GM19372 (cell line): Measurements from ENCODE around the gene NPHP3.
A peak's percentile ranks its signal among the peaks of the same experiment; 100 is the strongest.
"Not testable (repeated sequence)": the region's sequence is repeated elsewhere in the genome, so short reads cannot be mapped to it uniquely, and the experiment has no call there.

ENCODE experiments used
- ATAC-seq: cut with Tn5 transposase; IDR thresholded peaks from one replicate; pipeline ENCODE4 v1.9.1; 2021; ENCODE audit warnings: mild to moderate bottlenecking, low read depth, moderate library complexity; ENCODE audit not compliant: unreplicated experiment

NPHP3 gene, protein sequence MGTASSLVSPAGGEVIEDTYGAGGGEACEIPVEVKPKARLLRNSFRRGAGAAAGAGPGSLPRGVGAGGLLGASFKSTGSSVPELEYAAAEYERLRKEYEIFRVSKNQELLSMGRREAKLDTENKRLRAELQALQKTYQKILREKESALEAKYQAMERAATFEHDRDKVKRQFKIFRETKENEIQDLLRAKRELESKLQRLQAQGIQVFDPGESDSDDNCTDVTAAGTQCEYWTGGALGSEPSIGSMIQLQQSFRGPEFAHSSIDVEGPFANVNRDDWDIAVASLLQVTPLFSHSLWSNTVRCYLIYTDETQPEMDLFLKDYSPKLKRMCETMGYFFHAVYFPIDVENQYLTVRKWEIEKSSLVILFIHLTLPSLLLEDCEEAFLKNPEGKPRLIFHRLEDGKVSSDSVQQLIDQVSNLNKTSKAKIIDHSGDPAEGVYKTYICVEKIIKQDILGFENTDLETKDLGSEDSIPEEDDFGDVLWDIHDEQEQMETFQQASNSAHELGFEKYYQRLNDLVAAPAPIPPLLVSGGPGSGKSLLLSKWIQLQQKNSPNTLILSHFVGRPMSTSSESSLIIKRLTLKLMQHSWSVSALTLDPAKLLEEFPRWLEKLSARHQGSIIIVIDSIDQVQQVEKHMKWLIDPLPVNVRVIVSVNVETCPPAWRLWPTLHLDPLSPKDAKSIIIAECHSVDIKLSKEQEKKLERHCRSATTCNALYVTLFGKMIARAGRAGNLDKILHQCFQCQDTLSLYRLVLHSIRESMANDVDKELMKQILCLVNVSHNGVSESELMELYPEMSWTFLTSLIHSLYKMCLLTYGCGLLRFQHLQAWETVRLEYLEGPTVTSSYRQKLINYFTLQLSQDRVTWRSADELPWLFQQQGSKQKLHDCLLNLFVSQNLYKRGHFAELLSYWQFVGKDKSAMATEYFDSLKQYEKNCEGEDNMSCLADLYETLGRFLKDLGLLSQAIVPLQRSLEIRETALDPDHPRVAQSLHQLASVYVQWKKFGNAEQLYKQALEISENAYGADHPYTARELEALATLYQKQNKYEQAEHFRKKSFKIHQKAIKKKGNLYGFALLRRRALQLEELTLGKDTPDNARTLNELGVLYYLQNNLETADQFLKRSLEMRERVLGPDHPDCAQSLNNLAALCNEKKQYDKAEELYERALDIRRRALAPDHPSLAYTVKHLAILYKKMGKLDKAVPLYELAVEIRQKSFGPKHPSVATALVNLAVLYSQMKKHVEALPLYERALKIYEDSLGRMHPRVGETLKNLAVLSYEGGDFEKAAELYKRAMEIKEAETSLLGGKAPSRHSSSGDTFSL (N-terminal part only)

GRCh38 chr3:132722165-132723023 lies at the start of gene NPHP3:
Gene NPHP3, minus strand, starts transcription at chr3:132722409. Its CDS starts 54 bp downstream, at chr3:132722355.
- ATAC-seq: peak; percentile 82

DNA sequence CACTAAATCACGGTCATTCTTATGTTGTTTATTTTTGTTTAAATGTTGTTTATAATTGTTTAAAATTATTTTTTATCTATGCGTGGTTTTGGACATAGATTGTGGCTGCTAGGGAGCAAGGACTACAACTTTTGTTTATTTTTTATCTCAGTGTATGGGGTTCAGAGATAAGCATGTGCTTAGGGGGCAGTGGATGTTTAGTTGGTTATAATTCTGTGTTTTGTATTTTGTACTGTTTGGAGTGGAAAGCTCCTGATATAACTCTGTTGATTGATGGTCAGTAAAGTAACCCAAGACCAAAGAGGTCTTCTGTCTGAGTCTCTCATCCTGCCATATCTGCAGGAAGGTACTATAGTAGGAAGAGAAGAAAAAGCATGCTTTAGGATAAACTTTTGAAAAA lies 36.5 kb upstream of the NPHP3 start:
- no peak for ATAC-seq

GRCh38 chr3:132756108-132756650 lies 34.0 kb upstream of the NPHP3 start:
- no peak for ATAC-seq

DNA sequence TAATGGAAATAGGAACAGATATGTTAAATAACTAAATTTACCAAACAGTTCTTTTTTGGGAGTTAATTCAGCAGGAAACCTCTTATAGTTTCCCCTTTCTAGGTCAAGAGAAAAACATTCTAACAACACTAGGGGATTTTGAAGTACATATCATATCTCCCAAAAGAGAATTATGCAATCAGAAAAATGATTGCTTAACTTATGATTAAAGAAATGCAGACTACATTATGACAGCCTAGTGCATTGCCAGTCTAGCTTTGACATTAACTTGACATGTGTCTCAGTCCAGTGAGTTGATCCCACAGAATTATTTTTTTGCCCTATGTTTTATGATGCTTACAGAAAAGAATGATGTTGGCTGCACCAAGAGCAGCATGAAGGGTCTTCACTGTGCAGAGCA lies 31.7 kb upstream of the NPHP3 start:
- ATAC-seq: no peak

GRCh38 chr3:132749786-132750185 lies 27.6 kb upstream of the NPHP3 start:
- ATAC-seq: no peak

GRCh38 chr3:132746720-132747119 lies 24.5 kb upstream of the NPHP3 start:
- ATAC-seq: not testable (repeated sequence)

DNA sequence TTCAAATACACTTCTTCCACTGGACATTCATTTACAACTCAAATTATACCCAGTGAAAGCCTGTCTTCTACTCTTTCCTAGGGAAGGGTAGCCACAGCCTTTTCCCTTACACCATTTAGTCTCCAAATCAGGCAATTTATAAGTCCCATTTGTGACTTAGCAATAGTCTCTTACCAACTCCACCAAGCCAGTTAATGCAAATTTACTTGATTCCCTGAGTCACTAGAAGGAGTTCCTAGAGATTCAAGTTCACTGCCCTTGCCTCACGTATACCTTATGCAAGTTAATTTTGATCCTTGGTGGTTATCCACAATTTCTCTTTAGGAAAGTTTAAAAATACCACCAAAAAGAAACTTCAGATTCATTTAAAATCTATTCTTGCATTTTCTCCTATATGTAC lies 16.1 kb upstream of the NPHP3 start:
- ATAC-seq: no peak

GRCh38 chr3:132735589-132735988 lies 13.4 kb upstream of the NPHP3 start:
- ATAC-seq: no peak

GRCh38 chr3:132730891-132731580 lies 8.8 kb upstream of the NPHP3 start:
- ATAC-seq: no peak

- no peak for ATAC-seq
Observed at GRCh38 chr3:132726341-132726823, 4.2 kb upstream of the NPHP3 start.

- no peak for ATAC-seq
Observed at GRCh38 chr3:132723024-132723950, 1.1 kb upstream of the NPHP3 start.

DNA sequence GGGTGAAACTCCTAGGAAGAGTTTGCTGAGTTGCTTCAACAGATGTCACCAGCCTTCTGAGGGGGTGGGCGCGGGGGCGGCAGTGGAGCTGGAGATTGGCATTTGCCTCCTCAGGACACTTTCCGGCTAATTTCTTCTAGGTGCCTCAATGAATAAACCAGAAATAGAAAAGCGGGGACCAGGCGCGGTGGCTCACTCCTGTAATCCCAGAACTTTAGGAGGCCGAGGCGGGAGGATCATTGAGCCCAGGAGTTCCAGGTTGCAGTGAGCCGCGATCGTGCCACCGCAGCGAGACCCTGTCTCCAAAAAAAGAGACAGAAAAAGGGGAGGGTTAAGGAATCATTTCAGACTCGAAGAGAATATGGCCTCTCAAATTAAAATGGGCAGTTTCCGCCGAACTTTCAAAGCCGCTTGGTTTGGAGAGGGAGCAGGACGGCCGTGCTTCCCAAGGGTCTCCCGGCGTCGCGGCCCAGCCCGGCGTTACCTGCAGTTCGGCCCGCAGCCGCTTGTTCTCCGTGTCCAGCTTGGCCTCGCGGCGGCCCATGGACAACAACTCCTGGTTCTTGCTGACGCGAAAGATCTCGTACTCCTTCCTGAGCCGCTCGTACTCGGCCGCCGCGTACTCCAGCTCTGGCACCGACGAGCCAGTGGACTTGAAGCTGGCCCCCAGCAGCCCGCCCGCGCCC lies 587 bp downstream of the NPHP3 start:
- ATAC-seq: no peak

GRCh38 chr3:132720228-132720627 lies 2.0 kb downstream of the NPHP3 start:
- ATAC-seq: no peak

DNA sequence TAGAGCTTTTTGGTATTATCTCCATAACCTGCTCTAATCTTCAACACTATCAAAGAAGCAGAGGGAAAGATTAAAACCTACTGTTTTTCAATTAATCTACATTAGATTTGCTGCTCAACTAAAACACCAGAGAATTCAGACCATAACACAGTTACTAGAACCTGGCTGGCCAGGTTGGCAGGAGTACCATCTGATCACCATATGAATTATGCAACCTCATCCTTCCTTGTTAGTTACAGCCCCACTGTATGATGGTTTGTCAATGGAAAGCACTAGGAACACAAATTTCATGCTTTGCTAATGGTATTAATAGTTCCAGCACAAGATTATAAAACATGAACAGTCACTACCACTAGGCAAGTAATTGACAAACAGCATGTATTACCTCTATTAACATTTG lies 5.8 kb downstream of the NPHP3 start:
- ATAC-seq: no peak

DNA sequence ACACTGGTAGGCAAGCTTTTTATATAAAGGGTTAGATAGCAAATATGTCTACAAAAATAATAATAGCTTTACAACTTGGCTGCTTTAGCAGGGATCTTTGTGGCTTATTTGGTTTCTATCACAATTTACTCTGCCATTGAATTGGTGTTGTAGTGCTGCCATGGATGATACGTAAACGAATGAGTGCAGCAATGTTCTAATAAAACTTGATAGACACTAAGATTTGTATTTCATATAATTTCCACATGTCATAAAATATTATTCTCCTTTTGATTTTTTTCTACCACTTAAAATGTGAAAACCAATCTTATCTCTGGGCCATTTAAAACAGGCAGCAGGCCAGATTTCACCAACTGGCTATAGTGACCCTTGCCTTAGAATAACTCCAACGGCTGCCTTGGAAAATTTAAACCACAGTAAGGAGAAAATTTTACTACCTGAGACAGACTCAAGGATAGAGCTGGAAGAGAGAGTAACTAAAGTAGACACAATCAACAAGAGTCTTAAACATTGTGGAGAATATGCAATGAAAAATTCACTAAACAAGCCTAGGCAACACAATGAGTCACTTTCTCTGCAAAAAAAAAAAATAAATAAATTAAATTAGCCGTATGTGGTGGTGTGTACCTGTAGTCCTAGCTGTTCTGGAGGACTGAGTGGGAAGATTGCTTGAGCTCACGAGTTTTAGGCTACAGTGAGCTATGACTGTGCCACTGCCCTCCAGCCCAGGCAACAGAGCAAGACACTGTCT lies 8.1 kb downstream of the NPHP3 start:
- no peak for ATAC-seq

- ATAC-seq: no peak
Observed at GRCh38 chr3:132710311-132710710, 11.9 kb downstream of the NPHP3 start.
